ENCODE results near the gene DNAH14.

DNA sequence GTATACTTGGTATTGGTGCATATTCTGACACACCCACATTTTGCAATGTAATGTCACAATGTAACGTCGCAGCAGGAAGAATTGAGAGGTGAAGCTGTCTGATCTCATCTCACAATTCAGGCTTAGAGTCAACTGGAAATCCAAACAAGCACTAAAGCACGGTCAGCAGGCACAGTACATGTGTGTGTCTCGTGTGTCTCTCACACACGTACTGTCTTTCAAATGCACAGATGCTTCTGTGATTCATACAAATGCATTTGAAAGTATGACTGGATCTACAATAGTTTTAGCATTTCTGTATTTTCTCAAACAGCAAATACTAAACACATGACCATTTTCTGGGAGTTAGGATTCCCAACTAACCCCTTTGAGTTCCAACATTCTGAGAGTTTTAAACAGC lies 471.5 kb downstream of the DNAH14 start:
- TF ChIP-seq, protein P1, sequence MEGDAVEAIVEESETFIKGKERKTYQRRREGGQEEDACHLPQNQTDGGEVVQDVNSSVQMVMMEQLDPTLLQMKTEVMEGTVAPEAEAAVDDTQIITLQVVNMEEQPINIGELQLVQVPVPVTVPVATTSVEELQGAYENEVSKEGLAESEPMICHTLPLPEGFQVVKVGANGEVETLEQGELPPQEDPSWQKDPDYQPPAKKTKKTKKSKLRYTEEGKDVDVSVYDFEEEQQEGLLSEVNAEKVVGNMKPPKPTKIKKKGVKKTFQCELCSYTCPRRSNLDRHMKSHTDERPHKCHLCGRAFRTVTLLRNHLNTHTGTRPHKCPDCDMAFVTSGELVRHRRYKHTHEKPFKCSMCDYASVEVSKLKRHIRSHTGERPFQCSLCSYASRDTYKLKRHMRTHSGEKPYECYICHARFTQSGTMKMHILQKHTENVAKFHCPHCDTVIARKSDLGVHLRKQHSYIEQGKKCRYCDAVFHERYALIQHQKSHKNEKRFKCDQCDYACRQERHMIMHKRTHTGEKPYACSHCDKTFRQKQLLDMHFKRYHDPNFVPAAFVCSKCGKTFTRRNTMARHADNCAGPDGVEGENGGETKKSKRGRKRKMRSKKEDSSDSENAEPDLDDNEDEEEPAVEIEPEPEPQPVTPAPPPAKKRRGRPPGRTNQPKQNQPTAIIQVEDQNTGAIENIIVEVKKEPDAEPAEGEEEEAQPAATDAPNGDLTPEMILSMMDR (IDR thresholded peaks at IDR 0.05; ENCODE audit: poor library complexity), result no peak
- TF ChIP-seq EZH2 (IDR thresholded peaks at IDR 0.05; ENCODE audit: borderline replicate concordance) (no peak), EZH2phosphoT487 (IDR thresholded peaks at IDR 0.05; ENCODE audit: low read depth, severe bottlenecking, unreplicated experiment) (no peak)
